Retinal pigment epithelial cell (primary cell): ENCODE measurements around the gene ERC2.

Source experiments
- DNase-seq: peaks from one replicate; pipeline ENCODE4 v3.0.0-alpha.2; 2010; ENCODE audit warnings: low read depth
- H3K4me3 ChIP-seq: 2 replicates; pipeline ENCODE4 v1.5.1; 2011; ENCODE audit warnings: mild to moderate bottlenecking, low read length, control low read depth, moderate library complexity
- CTCF ChIP-seq: conservative IDR thresholded peaks from 2 replicates; pipeline ENCODE4 v1.5.1; 2011; ENCODE audit warnings: low read depth, low read length, control low read depth, inconsistent platforms

ERC2 gene

GRCh38 chr3:55779543-55779942 lies 688.7 kb downstream of the ERC2 start:
- TF ChIP-seq CTCF, result no peak

GRCh38 chr3:55775366-55776154 lies 692.7 kb downstream of the ERC2 start:
- DNase-seq, result no peak

More at GRCh38 chr3:55779543-55779942, 688.7 kb downstream of the ERC2 start:
- DNase-seq, result no peak
- no peak overlapping the region for H3K4me3 ChIP-seq

DNA sequence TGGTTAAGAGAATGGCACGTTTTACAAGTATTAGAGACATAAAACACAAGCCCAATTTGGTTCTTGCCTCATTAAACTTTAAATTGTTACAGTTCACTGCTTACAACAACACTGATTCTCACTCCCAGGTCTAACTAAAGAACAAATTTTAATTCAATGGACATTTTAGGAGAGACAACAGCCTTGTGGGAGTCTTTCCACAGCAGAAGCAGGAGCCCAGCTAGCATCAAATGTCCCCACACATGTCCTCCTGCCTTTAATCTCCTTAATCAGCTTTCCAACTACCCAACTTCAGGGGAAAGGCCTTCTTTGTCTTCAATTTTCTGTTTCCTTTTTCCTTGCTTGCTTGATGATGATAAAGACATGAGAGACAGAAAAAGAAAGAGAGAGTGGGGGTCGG lies 693.4 kb downstream of the ERC2 start:
- no peak overlapping the region for H3K4me3 ChIP-seq
- no peak for TF ChIP-seq CTCF
- DNase-seq, result no peak

More at GRCh38 chr3:55775366-55776154, 692.7 kb downstream of the ERC2 start:
- no peak for TF ChIP-seq CTCF
- no peak overlapping the region for H3K4me3 ChIP-seq

DNA sequence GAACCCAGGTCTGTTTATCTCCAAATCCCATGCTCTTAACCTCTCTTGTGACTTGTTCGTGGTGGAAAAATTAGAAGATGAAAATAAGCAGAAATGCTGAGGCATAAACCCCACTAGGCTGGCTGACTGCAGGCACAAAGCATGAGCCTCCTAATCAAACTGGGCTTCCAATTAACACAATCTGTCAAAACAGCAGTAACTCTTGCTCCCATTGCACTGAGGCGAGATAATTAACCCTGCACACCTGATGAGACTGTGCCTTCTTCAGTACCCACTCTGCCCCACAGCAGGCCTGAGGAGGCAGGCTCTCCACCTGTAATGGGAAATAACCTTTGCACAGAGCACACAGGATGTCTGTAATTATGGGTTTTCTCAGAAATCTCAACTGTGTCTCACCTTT lies 696.8 kb downstream of the ERC2 start:
- TF ChIP-seq CTCF, result no peak
- DNase-seq, result no peak
- H3K4me3 ChIP-seq, result no peak overlapping the region

DNA sequence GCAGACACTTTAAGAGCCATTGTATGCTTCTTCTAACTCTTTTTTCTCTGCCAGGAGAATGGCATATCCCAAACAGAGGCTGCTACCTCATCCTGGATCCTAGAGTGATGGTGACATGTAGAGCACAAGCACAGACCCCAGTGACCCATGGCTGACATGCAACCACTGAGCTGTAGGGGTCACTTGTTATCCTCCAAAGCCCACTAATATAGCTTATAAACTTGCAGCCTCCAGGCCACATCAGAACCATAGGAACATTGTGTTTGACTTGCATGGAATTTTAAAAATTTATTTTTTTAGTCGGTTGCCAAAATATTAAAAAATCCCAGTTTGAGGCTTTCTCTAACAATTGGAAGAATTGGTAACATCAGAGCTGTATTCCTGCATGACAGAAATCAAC lies 698.2 kb downstream of the ERC2 start:
- H3K4me3 ChIP-seq, result no peak overlapping the region
- no peak for DNase-seq
- TF ChIP-seq CTCF, result no peak

DNA sequence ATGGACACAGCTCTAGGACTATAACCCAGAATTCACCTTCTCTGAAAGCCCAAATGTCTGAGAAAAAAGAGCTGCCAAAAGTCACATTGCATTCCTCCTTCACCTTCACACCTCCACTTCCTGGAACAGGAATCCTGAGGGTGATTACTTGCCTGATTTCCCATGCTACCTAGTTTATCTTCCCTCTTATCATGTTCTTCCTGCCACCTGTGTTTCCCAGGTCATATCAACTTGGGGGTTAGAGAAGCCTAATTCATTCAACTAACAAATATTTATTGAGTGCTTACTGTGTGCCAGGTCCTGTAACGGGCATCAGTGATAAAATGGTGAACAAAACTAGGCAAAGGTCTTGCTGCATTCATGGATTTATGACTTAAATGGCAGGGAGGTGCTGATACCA lies 701.5 kb downstream of the ERC2 start:
- no peak for TF ChIP-seq CTCF
- DNase-seq, result no peak

More for the DNA sequence above, 701.5 kb downstream of the ERC2 start:
- no peak overlapping the region for H3K4me3 ChIP-seq
